ENCODE results near the gene LRP11.
"Not testable (repeated sequence)": the region's sequence is repeated elsewhere in the genome, so short reads cannot be mapped to it uniquely, and the experiment has no call there.

The LRP11 gene

GRCh38 chr6:149897855-149898744 lies 33.9 kb upstream of the LRP11 start, which contains the start of gene RAET1E:
Gene RAET1E (minus strand): TSS chr6:149898113. CDS start chr6:149890901, 7,212 bp downstream.
- no peak for DNase-seq

GRCh38 chr6:149897015-149897697 lies 33.0 kb upstream of the LRP11 start:
- DNase-seq = no peak

GRCh38 chr6:149896491-149896890 lies 32.3 kb upstream of the LRP11 start:
- no peak for DNase-seq

- peak; percentile 11 to 37 for DNase-seq
Measured at GRCh38 chr6:149895833-149896271, 31.7 kb upstream of the LRP11 start.

GRCh38 chr6:149895048-149895590 lies 31.0 kb upstream of the LRP11 start:
- no peak for DNase-seq

- not testable (repeated sequence) for DNase-seq
Measured at GRCh38 chr6:149891864-149892263, 27.7 kb upstream of the LRP11 start.

GRCh38 chr6:149891259-149891658 lies 27.1 kb upstream of the LRP11 start:
- no peak for DNase-seq

- DNase-seq = no peak
Measured at GRCh38 chr6:149890629-149891045, 26.5 kb upstream of the LRP11 start.

- DNase-seq = no peak
Measured at GRCh38 chr6:149889326-149889725, 25.2 kb upstream of the LRP11 start.

GRCh38 chr6:149888659-149889058 lies 24.5 kb upstream of the LRP11 start:
- no peak for DNase-seq

- DNase-seq = no peak
Measured at GRCh38 chr6:149888093-149888492, 23.9 kb upstream of the LRP11 start.

GRCh38 chr6:149887343-149887742 lies 23.2 kb upstream of the LRP11 start:
- DNase-seq = no peak

- no peak for DNase-seq
Measured at GRCh38 chr6:149885888-149886287, 21.7 kb upstream of the LRP11 start.

- DNase-seq = no peak
Measured at GRCh38 chr6:149884617-149885016, 20.5 kb upstream of the LRP11 start.

- no peak for DNase-seq
Measured at GRCh38 chr6:149884215-149884614, 20.1 kb upstream of the LRP11 start.

GRCh38 chr6:149881860-149882259 lies 17.7 kb upstream of the LRP11 start:
- DNase-seq = no peak

- no peak for DNase-seq
Measured at GRCh38 chr6:149881066-149881766, 17.1 kb upstream of the LRP11 start.

GRCh38 chr6:149877659-149878058 lies 13.5 kb upstream of the LRP11 start:
- DNase-seq = no peak

GRCh38 chr6:149876241-149876933 lies 12.2 kb upstream of the LRP11 start:
- DNase-seq = no peak

- no peak for DNase-seq
Measured at GRCh38 chr6:149872233-149872632, 8.1 kb upstream of the LRP11 start.

GRCh38 chr6:149871182-149871581 lies 7.0 kb upstream of the LRP11 start:
- no peak for DNase-seq

GRCh38 chr6:149869275-149869892 lies 5.2 kb upstream of the LRP11 start:
- no peak for DNase-seq

All from activated CD4-positive, alpha-beta T cell treated with anti-CD3 and anti-CD28 coated beads, Interleukin-2, amount 50 U/mL, for 48 hours (primary cell).